ENCODE data around the gene PDC.

DNA sequence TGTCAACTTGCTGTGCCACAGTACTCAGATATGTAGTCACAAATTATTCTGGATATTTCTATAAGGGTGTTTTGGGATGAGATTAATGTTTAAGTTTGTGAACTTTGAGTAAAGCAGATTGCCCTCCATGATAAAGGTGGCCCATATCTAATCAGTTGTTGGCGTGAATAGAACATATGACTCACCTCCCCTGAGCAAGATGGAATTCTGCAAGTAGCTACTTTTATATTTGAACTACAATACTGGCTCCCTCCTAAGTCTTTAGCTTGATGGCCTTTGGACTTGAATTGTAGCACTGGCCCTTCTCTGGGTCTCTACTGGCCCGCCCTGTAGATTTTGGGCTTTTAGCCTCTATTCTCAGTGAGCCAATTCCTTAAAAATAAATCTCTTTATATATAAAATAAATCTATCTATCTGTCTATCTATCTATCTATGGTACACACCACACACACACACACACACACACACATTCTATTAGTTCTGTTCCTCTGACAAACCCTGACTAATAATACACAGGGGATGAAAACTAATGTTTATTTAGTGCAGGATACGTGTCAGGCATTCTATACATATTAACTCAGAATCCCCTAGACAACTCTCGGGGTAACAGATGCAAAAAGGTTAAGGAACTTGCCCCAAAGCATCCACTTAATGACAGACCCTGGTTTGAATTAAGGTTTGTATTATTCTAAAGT, 37.9 kb upstream of the PDC start:
- TF ChIP-seq, protein P1, sequence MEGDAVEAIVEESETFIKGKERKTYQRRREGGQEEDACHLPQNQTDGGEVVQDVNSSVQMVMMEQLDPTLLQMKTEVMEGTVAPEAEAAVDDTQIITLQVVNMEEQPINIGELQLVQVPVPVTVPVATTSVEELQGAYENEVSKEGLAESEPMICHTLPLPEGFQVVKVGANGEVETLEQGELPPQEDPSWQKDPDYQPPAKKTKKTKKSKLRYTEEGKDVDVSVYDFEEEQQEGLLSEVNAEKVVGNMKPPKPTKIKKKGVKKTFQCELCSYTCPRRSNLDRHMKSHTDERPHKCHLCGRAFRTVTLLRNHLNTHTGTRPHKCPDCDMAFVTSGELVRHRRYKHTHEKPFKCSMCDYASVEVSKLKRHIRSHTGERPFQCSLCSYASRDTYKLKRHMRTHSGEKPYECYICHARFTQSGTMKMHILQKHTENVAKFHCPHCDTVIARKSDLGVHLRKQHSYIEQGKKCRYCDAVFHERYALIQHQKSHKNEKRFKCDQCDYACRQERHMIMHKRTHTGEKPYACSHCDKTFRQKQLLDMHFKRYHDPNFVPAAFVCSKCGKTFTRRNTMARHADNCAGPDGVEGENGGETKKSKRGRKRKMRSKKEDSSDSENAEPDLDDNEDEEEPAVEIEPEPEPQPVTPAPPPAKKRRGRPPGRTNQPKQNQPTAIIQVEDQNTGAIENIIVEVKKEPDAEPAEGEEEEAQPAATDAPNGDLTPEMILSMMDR (IDR thresholded peaks at IDR 0.05) = no peak
- TF ChIP-seq POLR2A (IDR thresholded peaks at IDR 0.05) = no peak
